AG08395 (cell line): ENCODE measurements around the gene CAMTA1.

Source experiments
- DNase-seq: peaks from one replicate; pipeline ENCODE4 v3.0.0; 2012; ENCODE audit warnings: mixed read lengths, low spot score

CAMTA1 gene

GRCh38 chr1:6958407-6959030 lies 173.3 kb downstream of the CAMTA1 start:
- DNase-seq = no peak

DNA sequence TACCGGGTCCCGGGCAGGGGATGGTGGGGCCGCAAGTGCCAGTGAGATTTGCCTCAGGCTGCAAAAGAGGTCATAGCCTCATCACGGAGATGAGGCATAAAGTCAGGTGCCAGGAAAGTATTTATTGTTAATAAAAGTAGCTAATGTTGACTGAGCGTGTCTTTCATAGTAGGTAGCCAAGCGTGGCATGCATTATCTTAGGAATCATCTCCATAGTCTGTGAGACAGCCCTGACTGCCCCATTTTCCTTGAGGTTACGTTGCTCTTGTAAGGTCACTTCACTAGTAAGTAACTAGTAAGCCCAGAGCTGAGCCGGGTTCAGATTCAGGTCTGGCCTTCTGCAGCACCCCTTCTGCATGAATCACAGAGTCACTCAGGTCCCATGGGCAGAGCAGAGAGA lies 174.2 kb downstream of the CAMTA1 start:
- no peak for DNase-seq

DNA sequence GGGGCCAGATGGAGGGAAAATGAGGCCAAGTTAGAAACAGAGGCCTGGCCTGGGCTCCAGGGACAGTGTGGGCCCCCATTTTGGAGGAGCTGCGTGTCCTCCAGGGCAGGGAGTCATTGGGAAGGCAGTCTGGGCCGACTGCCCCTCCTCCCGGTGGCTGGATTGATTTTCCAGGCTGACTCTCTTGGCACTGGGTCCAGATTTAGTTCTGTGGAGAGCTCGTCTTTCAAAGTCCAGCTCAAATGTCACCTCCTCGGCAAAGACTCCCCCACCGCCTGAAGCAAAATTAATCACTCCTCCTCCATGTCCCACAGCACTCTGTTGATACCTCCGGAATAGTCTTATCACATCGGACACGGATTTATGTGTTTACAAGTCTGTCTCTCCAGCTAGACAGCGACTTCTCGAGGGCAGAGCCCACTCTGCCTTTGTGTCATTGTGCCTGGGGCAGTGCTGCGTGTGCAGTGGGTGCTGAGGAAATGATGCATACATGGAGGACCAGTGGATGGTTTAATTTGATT lies 175.1 kb downstream of the CAMTA1 start:
- peak; percentile 56 for DNase-seq

DNA sequence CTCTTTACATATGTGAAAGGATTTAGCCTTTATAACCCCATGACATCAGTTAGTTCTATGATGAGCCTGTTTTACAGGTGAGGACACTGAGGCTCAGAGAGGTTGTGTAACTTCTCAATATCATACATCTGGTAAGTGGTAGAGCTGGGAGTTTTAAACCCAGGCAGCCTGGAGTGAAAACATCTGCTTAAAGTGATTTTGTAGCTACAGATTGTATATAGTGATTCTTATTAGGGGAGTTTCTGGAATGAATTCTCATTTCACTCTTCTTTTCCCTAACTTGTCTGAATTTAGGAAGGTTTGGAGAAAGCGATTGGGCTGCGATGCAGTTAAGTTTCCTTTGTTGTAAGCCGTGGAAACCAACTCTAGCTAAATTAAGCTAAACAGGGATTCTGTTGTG lies 175.6 kb downstream of the CAMTA1 start:
- DNase-seq = no peak

GRCh38 chr1:6961289-6961688 lies 176.0 kb downstream of the CAMTA1 start:
- DNase-seq = no peak

DNA sequence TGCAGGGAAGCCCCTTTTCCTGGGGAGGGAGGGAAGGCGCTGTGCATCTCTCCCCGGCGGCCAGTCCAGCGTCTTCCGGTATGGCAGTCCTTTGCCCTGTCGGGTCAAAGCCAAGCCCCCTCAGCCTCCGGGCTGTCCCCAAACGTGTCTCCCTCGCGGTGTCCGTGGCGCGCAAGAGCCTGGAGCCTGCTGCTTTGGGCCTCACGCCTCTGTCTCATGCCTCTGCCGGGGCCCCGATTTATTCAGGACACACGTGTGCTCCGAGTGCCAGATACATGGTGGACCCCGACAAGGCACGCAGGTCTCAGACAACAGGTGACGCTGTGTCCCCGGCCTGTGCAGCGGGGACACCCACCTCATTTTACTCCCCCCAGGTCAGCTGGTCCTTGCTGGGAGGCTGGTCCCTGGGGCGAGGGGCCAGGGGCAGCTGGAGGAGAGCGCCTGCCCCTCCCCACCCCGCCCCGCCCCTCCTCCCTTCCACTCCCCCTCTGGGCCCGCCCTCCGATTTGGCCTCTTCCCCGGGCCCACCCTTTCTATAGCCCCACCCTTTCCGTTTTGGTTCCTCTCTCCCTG lies 176.7 kb downstream of the CAMTA1 start:
- no peak for DNase-seq

DNA sequence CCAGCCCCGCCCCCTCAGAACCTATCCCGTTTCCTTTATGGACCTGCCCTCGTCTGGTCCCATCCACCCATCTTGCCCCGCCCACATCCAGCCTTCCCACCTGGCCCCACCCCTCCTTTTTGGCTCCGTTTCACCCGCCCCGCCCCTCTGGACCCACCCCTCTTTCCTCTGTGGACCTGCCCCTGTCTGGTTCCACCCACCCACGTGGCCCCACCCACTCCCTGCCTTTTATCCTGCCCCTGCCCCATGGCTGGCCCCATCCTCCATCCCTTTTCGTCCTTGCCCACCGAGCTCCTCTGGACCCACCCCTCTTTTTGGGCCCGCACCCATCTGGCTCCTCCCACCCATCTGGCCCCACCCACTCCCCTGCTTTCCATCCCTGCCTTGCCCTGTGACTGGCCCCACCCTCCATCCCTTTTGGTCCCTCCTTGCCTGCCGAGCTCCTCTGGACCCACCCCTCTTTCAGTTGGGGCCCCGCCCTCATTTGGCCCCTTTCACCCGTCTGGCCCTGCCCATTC lies 177.3 kb downstream of the CAMTA1 start:
- DNase-seq = no peak

GRCh38 chr1:6962996-6963911 lies 178.0 kb downstream of the CAMTA1 start:
- no peak for DNase-seq

DNA sequence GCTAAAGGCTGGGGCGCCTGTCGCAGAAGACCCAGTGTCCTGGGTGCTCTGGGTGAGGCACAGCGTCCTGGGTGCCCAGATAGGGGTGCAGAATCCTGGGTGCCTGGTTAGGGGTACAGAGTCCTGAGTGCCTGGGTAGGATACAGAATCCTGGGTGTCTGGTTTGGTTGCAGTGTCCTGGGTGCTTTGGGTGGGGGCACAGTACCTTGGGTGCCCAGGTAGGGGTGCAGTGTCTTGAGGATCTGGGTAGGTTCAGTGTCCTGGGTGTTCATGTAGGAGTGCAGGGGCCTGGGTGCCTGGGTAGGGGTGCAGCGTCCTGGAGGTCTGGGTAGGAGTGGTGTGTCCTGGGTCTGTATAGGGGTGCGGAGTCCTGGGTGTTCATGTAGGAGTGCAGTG lies 178.7 kb downstream of the CAMTA1 start:
- no peak for DNase-seq

GRCh38 chr1:6965083-6965934 lies 180.1 kb downstream of the CAMTA1 start:
- DNase-seq = no peak

- DNase-seq = no peak
Measured at GRCh38 chr1:6965935-6966241, 180.6 kb downstream of the CAMTA1 start.

- DNase-seq = no peak
Measured at GRCh38 chr1:6966326-6966725, 181.1 kb downstream of the CAMTA1 start.

DNA sequence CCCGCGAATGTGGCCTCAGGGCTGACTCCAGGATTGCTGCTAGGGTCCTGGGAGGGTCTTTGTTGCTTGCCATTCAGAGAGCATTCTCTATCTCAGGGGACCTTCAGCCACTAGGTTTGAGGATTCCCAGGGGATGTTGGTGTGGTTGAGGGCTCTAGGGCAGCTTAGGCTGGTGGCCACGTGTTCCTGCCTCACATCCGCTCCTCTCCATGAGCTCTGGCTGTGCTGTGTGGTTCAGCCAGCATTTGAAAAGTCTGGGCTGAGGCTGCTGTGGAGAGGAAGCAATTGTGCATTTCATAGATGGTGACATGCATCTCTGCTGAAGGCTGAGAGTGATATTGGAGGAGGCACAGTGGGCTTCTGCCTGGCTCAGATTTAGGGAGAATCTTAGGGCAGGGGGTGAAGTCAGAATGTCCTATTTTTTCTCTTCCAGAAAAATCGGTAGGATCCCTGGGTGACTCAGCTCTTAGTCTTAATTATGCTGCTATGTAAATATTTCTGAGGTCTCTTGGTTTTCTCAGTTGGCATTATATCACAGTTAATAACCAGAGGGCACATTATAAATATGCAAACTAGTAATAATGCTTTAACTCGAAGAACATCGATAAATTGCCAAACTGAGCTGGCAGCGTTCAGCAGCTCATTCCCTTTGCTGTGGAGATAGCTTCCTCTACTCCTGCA lies 182.3 kb downstream of the CAMTA1 start:
- peak; percentile 43 for DNase-seq

DNA sequence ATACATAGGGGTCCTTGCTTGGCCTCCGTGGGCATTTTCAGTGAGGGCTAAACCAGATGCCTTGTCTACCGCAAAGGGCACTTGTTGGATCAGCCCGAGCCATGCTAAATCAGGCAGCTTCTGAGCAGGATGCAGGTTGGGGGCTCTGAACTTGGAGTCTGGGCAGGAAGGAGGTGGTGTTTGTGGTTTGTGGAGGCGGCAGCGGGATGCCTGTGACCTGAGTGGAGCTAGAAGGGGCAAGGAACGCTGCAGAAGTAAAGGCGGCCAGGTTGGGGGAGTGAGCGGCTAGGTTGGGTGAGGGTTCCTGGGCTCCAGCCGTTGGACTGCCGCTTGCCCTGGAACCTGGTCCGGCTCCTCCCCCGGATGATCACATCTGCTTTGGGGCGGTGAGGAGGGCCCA lies 183.9 kb downstream of the CAMTA1 start:
- no peak for DNase-seq

GRCh38 chr1:6969762-6970161 lies 184.5 kb downstream of the CAMTA1 start:
- no peak for DNase-seq

DNA sequence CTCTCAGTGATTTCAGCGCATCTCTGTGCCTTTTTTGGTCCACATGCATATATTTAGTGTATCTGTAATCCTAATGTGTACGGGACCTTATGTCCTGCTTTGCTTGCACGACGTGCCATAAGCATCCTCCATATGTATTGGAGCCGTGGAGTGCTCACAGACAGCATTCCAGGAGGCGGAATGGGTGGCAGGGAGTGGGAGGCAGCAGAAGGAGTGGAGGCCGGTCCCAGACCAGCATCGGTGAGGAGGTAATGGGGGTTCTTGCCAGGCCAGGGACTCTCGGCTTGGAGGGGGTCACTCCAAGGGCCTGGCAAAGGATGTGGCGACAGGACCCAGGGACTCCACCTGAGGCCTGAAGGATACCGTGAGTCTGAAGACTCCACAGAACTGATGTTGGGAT lies 185.0 kb downstream of the CAMTA1 start:
- no peak for DNase-seq

DNA sequence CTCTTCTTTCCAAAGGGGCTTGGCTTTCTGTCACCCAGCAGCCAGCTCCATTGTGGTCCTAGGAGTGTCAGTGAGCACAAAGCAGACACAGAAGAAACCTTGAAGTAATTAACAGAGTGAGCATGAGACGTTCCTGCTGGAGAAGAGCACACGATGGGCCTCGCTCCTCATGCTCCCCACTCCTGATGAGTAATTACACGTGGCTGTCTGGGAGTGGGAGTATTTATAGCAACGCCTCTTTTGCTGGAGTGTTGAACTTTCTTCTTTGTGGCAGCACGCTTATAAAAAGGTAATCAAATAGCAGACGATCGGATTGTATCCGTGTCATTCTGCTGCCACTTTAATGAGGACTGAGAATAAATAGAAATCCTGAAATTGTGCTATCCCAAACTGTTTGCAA lies 185.8 kb downstream of the CAMTA1 start:
- DNase-seq = no peak

GRCh38 chr1:6971699-6972098 lies 186.4 kb downstream of the CAMTA1 start:
- no peak for DNase-seq

- no peak for DNase-seq
Measured at GRCh38 chr1:6972399-6972798, 187.1 kb downstream of the CAMTA1 start.

- no peak for DNase-seq
Measured at GRCh38 chr1:6975331-6976043, 190.2 kb downstream of the CAMTA1 start.

GRCh38 chr1:6976044-6976375 lies 190.8 kb downstream of the CAMTA1 start:
- no peak for DNase-seq
